Neural progenitor cell (in vitro differentiated cells): ENCODE data around the gene NCKIPSD. TPM values are rescaled to one million over a fixed set of nuclear protein-coding genes. Genes with fewer than 3 reads are reported as not detected.

Experiments used
- DNase-seq: peaks from one replicate; pipeline ENCODE4 v3.0.0-alpha.2; 2016; ENCODE audit warnings: low spot score
- H2AFZ ChIP-seq: fragments of 200-600 bp; sonication (generic); replicated peaks from 2 replicates; pipeline ENCODE4 v1.6.1; 2016; ENCODE audit warnings: antibody characterized with exemption
- H3F3A ChIP-seq: fragments of 200-600 bp; sonication (generic); 2 replicates; pipeline ENCODE4 v1.6.1; 2016; ENCODE audit warnings: antibody characterized with exemption, low read depth
- H3K27ac ChIP-seq: fragments of 200-600 bp; sonication (generic); 2 replicates; pipeline ENCODE4 v1.5.1; 2016; ENCODE audit warnings: mild to moderate bottlenecking
- H3K27me3 ChIP-seq: fragments of 200-600 bp; sonication (generic); 2 replicates; pipeline ENCODE4 v1.6.1; 2016; ENCODE audit warnings: mild to moderate bottlenecking, moderate library complexity
- H3K36me3 ChIP-seq: fragments of 200-600 bp; sonication (generic); 2 replicates; pipeline ENCODE4 v1.5.1; 2016
- H3K4me1 ChIP-seq: fragments of 200-600 bp; sonication (generic); 2 replicates; pipeline ENCODE4 v1.6.1; 2016; ENCODE audit warnings: mixed run types
- H3K4me2 ChIP-seq: fragments of 200-600 bp; sonication (generic); 2 replicates; pipeline ENCODE4 v1.6.1; 2016
- H3K4me3 ChIP-seq: fragments of 200-600 bp; sonication (generic); 2 replicates; pipeline ENCODE4 v1.5.1; 2016
- H3K79me2 ChIP-seq: fragments of 200-600 bp; sonication (generic); 2 replicates; pipeline ENCODE4 v1.6.1; 2016; ENCODE audit warnings: low read depth
- H3K9ac ChIP-seq: fragments of 200-600 bp; sonication (generic); 2 replicates; pipeline ENCODE4 v1.6.1; 2016
- H3K9me3 ChIP-seq: fragments of 200-600 bp; sonication (generic); 2 replicates; pipeline ENCODE4 v1.5.1; 2016; ENCODE audit warnings: low read depth
- H4K20me1 ChIP-seq: fragments of 200-600 bp; sonication (generic); 2 replicates; pipeline ENCODE4 v1.6.1; 2016; ENCODE audit warnings: low read depth
- H3K27ac Mint-ChIP-seq: 3 replicates; pipeline ENCODE4 v1.8.0; 2021; ENCODE audit warnings: mixed read lengths
- H3K27me3 Mint-ChIP-seq: 2 replicates; pipeline ENCODE4 v1.8.0; 2022; ENCODE audit warnings: low read depth, mild to moderate bottlenecking, inconsistent platforms, moderate library complexity, mixed read lengths; ENCODE audit not compliant: insufficient read depth
- H3K36me3 Mint-ChIP-seq: 3 replicates; pipeline ENCODE4 v1.8.0; 2021; ENCODE audit warnings: mixed read lengths
- H3K4me1 Mint-ChIP-seq: 3 replicates; pipeline ENCODE4 v1.8.0; 2021; ENCODE audit warnings: mixed read lengths
- H3K4me3 Mint-ChIP-seq: 3 replicates; pipeline ENCODE4 v1.8.0; 2021; ENCODE audit warnings: mild to moderate bottlenecking, moderate library complexity, mixed read lengths
- H3K9me3 Mint-ChIP-seq: 3 replicates; pipeline ENCODE4 v1.8.0; 2020; ENCODE audit warnings: mixed read lengths
- EZH2 ChIP-seq: fragments of 200-600 bp; sonication (generic); IDR thresholded peaks from 2 replicates; pipeline ENCODE4 v1.6.1; 2017; ENCODE audit warnings: antibody characterized with exemption, mild to moderate bottlenecking, moderate library complexity
- EZH2phosphoT487 ChIP-seq: fragments of 200-600 bp; sonication (generic); IDR thresholded peaks from 2 replicates; pipeline ENCODE4 v1.6.1; 2017; ENCODE audit warnings: antibody characterized with exemption
- total RNA-seq: library from RNA; depleted of rRNA; stranded (reverse); fragments of >200 nt; gene quantifications from 2 replicates; pipeline ENCODE4 v1.2.3, GENCODE V29; 2015; ENCODE audit warnings: low replicate concordance
- TF ChIP-seq, protein P1 (sequence below): fragments of 200-600 bp; sonication (generic); IDR thresholded peaks from 2 replicates; pipeline ENCODE4 v1.5.1; 2017; ENCODE audit warnings: antibody characterized with exemption, mild to moderate bottlenecking

Gene NCKIPSD
- total RNA-seq, 1 donor from 2014 or later: 32.8 TPM

GRCh38 chr3:48698891-48699290 is 13.2 kb upstream of the NCKIPSD start:
- Mint-ChIP-seq H3K4me3 (no peak overlapping the region), H3K4me1 (peaks cover 17% of the 10 kb centered on the region), H3K27ac (no peak overlapping the region), H3K36me3 (peaks cover 32% of the 10 kb centered on the region), H3K27me3 (peaks cover 2% of the 10 kb centered on the region), H3K9me3 (no peaks in the 10 kb centered on the region)
- peaks cover 100% of the 10 kb centered on the region for H4K20me1 ChIP-seq
- no peak for DNase-seq
- no peak overlapping the region for H3K4me3 ChIP-seq
- no peak overlapping the region for H3K4me2 ChIP-seq
- H3K9me3 ChIP-seq: no peaks in the 10 kb centered on the region
- H3K36me3 ChIP-seq: peaks cover 7% of the 10 kb centered on the region
- no peak overlapping the region for H3K27ac ChIP-seq
- no peaks in the 10 kb centered on the region for H3K27me3 ChIP-seq
- TF ChIP-seq, protein P1, sequence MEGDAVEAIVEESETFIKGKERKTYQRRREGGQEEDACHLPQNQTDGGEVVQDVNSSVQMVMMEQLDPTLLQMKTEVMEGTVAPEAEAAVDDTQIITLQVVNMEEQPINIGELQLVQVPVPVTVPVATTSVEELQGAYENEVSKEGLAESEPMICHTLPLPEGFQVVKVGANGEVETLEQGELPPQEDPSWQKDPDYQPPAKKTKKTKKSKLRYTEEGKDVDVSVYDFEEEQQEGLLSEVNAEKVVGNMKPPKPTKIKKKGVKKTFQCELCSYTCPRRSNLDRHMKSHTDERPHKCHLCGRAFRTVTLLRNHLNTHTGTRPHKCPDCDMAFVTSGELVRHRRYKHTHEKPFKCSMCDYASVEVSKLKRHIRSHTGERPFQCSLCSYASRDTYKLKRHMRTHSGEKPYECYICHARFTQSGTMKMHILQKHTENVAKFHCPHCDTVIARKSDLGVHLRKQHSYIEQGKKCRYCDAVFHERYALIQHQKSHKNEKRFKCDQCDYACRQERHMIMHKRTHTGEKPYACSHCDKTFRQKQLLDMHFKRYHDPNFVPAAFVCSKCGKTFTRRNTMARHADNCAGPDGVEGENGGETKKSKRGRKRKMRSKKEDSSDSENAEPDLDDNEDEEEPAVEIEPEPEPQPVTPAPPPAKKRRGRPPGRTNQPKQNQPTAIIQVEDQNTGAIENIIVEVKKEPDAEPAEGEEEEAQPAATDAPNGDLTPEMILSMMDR: no peak
- TF ChIP-seq EZH2 (no peak), EZH2phosphoT487 (no peak)
- H3K79me2 ChIP-seq: peaks cover 100% of the 10 kb centered on the region
- peaks cover 63% of the 10 kb centered on the region for H3F3A ChIP-seq
- H3K4me1 ChIP-seq: peaks cover 23% of the 10 kb centered on the region
- H3K9ac ChIP-seq: no peak overlapping the region
- no peak overlapping the region for H2AFZ ChIP-seq

DNA sequence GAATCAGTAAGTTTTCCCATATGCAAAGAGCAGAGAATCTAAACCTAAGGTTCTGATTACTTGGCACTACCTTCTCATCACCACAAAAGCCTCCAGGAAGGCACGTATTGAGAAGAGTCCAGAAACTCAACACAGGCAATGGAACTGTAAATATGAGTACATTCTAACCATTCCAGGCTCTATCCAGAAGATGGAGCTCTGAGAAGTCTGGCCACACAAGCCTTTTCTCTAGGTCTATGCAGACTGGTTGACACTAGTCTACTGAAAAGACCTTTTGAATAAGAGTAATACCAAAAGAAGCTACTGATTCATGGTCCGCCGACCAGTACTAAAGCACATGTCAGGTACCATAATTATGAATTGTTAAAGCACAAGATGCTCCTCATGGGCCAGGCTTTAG is 12.2 kb upstream of the NCKIPSD start:
- no peak overlapping the region for H3K4me3 Mint-ChIP-seq
- no peaks in the 10 kb centered on the region for H3K27me3 ChIP-seq
- peaks cover 100% of the 10 kb centered on the region for H4K20me1 ChIP-seq
- no peak overlapping the region for H3K9ac ChIP-seq
- H3K36me3 Mint-ChIP-seq: peaks cover 36% of the 10 kb centered on the region
- peaks cover 17% of the 10 kb centered on the region for H3K4me1 Mint-ChIP-seq
- H3K9me3 Mint-ChIP-seq: no peaks in the 10 kb centered on the region
- no peak overlapping the region for H3K27ac Mint-ChIP-seq
- peaks cover 23% of the 10 kb centered on the region for H3K4me1 ChIP-seq
- H3K79me2 ChIP-seq: peaks cover 100% of the 10 kb centered on the region
- no peak overlapping the region for H3K4me3 ChIP-seq
- no peak overlapping the region for H2AFZ ChIP-seq
- no peaks in the 10 kb centered on the region for H3K9me3 ChIP-seq
- peaks cover 2% of the 10 kb centered on the region for H3K27me3 Mint-ChIP-seq
- H3K4me2 ChIP-seq: no peak overlapping the region
- H3K27ac ChIP-seq: no peak overlapping the region
- no peak for TF ChIP-seq EZH2phosphoT487
- no peak for TF ChIP-seq EZH2
- TF ChIP-seq, protein P1: no peak
- peaks cover 70% of the 10 kb centered on the region for H3F3A ChIP-seq
- no peak for DNase-seq
- peaks cover 14% of the 10 kb centered on the region for H3K36me3 ChIP-seq

- DNase-seq: no peak
- Histone ChIP-seq H3K4me2 (peak overlapping the region; percentile 32), H3K4me1 (peaks cover 23% of the 10 kb centered on the region), H3F3A (peaks cover 75% of the 10 kb centered on the region), H3K36me3 (peaks cover 14% of the 10 kb centered on the region), H3K9ac (no peak overlapping the region), H2AFZ (no peak overlapping the region), H3K79me2 (peaks cover 99% of the 10 kb centered on the region), H3K4me3 (no peak overlapping the region), H3K27ac (no peak overlapping the region), H4K20me1 (peaks cover 100% of the 10 kb centered on the region), H3K9me3 (no peaks in the 10 kb centered on the region), H3K27me3 (no peaks in the 10 kb centered on the region)
- no peak overlapping the region for H3K4me3 Mint-ChIP-seq
- peaks cover 17% of the 10 kb centered on the region for H3K4me1 Mint-ChIP-seq
- H3K36me3 Mint-ChIP-seq: peaks cover 34% of the 10 kb centered on the region
- H3K9me3 Mint-ChIP-seq: no peaks in the 10 kb centered on the region
- peaks cover 2% of the 10 kb centered on the region for H3K27me3 Mint-ChIP-seq
- H3K27ac Mint-ChIP-seq: no peak overlapping the region
- TF ChIP-seq, protein P1: no peak
- TF ChIP-seq EZH2phosphoT487 (no peak), EZH2 (no peak)
These were observed 10.9 kb upstream of the NCKIPSD start for GRCh38 chr3:48696601-48697000.
